Activated B cell treated with CpG ODN at 0.5 μM for 24 hours (primary cell): ENCODE measurements around the gene MR1. TPM values are rescaled to one million over a fixed set of nuclear protein-coding genes. Genes with fewer than 3 reads are reported as not detected.
"Not testable (repeated sequence)": the region's sequence is repeated elsewhere in the genome, so short reads cannot be mapped to it uniquely, and the experiment has no call there.

ENCODE experiments used
- ATAC-seq: fragments of 200-7000 bp; cut with Tn5 transposase; one replicate; pipeline ENCODE4 v1.10.0; 2021; ENCODE audit warnings: low read depth, mild to moderate bottlenecking, moderate library complexity
- CTCF ChIA-PET: fragments of 350-600 bp; sonication (Branson Sonifier 250); formaldehyde crosslinking; loops from one replicate; lab custom pipeline; 2021; ENCODE audit warnings: antibody characterized with exemption; lab: Charles Lee
- POLR2A ChIA-PET: fragments of 350-600 bp; sonication (Branson Sonifier 250); formaldehyde crosslinking; loops from one replicate; lab custom pipeline; 2021; ENCODE audit warnings: antibody characterized with exemption; lab: Charles Lee
- DNase-seq: peaks from one replicate; pipeline ENCODE4 v3.0.0; 2022
- H3K27ac Mint-ChIP-seq: one replicate; pipeline ENCODE4 v1.8.0; 2020; ENCODE audit warnings: mixed read lengths
- H3K27me3 Mint-ChIP-seq: one replicate; pipeline ENCODE4 v1.8.0; 2021; ENCODE audit warnings: mixed read lengths
- H3K36me3 Mint-ChIP-seq: one replicate; pipeline ENCODE4 v1.8.0; 2021; ENCODE audit warnings: low read depth, mixed read lengths
- H3K4me1 Mint-ChIP-seq: one replicate; pipeline ENCODE4 v1.8.0; 2021; ENCODE audit warnings: mixed read lengths
- H3K4me3 Mint-ChIP-seq: one replicate; pipeline ENCODE4 v1.8.0; 2020; ENCODE audit warnings: mild to moderate bottlenecking, mixed read lengths
- H3K9me3 Mint-ChIP-seq: one replicate; pipeline ENCODE4 v1.8.0; 2020; ENCODE audit warnings: mixed read lengths
- intact Hi-C: fragments of 100-400 bp; cut with micrococcal nuclease; formaldehyde crosslinking; loops from one replicate; pipeline ENCODE4 v1.15.1; 2024
- total RNA-seq: library from RNA; stranded (reverse); gene quantifications from 2 replicates; pipeline ENCODE4 v1.2.3, GENCODE V29; 2022
- TF ChIP-seq, protein P1 (sequence below): fragments of 200-600 bp; IDR thresholded peaks from one replicate; pipeline ENCODE4 v1.8.0; 2022; ENCODE audit warnings: antibody characterized with exemption, mild to moderate bottlenecking

Gene MR1
- total RNA-seq, 1 donor from 2014 or later = 24.8 TPM

GRCh38 chr1:181043025-181043888 is 9.5 kb downstream of the MR1 start:
- intact Hi-C loops = no loop called here
- TF ChIP-seq, protein P1, sequence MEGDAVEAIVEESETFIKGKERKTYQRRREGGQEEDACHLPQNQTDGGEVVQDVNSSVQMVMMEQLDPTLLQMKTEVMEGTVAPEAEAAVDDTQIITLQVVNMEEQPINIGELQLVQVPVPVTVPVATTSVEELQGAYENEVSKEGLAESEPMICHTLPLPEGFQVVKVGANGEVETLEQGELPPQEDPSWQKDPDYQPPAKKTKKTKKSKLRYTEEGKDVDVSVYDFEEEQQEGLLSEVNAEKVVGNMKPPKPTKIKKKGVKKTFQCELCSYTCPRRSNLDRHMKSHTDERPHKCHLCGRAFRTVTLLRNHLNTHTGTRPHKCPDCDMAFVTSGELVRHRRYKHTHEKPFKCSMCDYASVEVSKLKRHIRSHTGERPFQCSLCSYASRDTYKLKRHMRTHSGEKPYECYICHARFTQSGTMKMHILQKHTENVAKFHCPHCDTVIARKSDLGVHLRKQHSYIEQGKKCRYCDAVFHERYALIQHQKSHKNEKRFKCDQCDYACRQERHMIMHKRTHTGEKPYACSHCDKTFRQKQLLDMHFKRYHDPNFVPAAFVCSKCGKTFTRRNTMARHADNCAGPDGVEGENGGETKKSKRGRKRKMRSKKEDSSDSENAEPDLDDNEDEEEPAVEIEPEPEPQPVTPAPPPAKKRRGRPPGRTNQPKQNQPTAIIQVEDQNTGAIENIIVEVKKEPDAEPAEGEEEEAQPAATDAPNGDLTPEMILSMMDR = no peak
- CTCF ChIA-PET = interaction anchor here (0.6 to 1.6 kb wide), 5 partner anchors 41 to 125 kb away, joined by 3 to 6 read pairs (median 4); no protein-coding TSS in a partner anchor
- Mint-ChIP-seq H3K36me3 (peaks cover 53% of the 10 kb centered on the region), H3K4me1 (peaks cover 37% of the 10 kb centered on the region), H3K27me3 (no peaks in the 10 kb centered on the region), H3K4me3 (no peak overlapping the region), H3K27ac (no peak overlapping the region), H3K9me3 (no peaks in the 10 kb centered on the region)
- no peak for ATAC-seq
- POLR2A ChIA-PET = interaction anchor here (2.3 to 3.6 kb wide), 2 partner anchors 20 to 48 kb away, joined by 11 to 13 read pairs; no protein-coding TSS in a partner anchor
- DNase-seq = no peak

- no peaks in the 10 kb centered on the region for H3K9me3 Mint-ChIP-seq
- TF ChIP-seq, protein P1 = no peak
- no peak overlapping the region for H3K4me3 Mint-ChIP-seq
- no peaks in the 10 kb centered on the region for H3K27me3 Mint-ChIP-seq
- no peak for DNase-seq
- ChIA-PET POLR2A (interaction anchor here (2.3 to 3.6 kb wide), 2 partner anchors 19 to 46 kb away, joined by 11 to 13 read pairs; no protein-coding TSS in a partner anchor), CTCF (no interaction called here)
- peaks cover 36% of the 10 kb centered on the region for H3K4me1 Mint-ChIP-seq
- intact Hi-C loops = no loop called here
- peak overlapping the region; percentile 36 for H3K27ac Mint-ChIP-seq
- peaks cover 49% of the 10 kb centered on the region for H3K36me3 Mint-ChIP-seq
- ATAC-seq = peak; percentile 62
These were observed 10.7 kb downstream of the MR1 start for GRCh38 chr1:181044449-181044966.

DNA sequence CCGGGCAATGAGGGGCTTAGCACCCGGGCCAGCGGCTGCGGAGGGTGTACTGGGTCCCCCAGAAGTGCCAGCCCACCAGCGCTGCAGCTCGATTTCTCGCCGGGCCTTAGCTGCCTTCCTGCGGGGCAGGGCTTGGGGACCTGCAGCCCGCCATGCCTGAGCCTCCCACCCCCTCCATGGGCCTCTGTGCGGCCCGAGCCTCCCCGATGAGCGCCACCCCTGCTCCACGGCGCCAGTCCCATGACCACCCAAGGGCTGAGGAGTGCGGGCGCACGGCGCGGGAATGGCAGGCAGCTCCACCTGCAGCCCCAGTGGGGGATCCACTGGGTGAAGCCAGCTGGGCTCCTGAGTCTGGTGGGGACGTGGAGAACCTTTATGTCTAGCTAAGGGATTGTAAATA is 12.2 kb downstream of the MR1 start:
- not testable (repeated sequence) for ATAC-seq, H3K27ac Mint-ChIP-seq

GRCh38 chr1:181049378-181049777 is 15.6 kb downstream of the MR1 start:
- ChIA-PET POLR2A (no interaction called here), CTCF (no interaction called here)
- peaks cover 13% of the 10 kb centered on the region for H3K4me1 Mint-ChIP-seq
- H3K36me3 Mint-ChIP-seq = peaks cover 59% of the 10 kb centered on the region
- DNase-seq (no peak), ATAC-seq (no peak)
- H3K9me3 Mint-ChIP-seq = no peaks in the 10 kb centered on the region
- intact Hi-C loops = no loop called here
- TF ChIP-seq, protein P1 = no peak
- H3K4me3 Mint-ChIP-seq = no peak overlapping the region
- H3K27me3 Mint-ChIP-seq = no peaks in the 10 kb centered on the region
- H3K27ac Mint-ChIP-seq = no peak overlapping the region

More for the DNA sequence above, 12.2 kb downstream of the MR1 start:
- CTCF ChIA-PET, H3K4me3 Mint-ChIP-seq, H3K9me3 Mint-ChIP-seq, DNase-seq, intact Hi-C loops, H3K27me3 Mint-ChIP-seq: not testable (repeated sequence)
- peaks cover 51% of the 10 kb centered on the region for H3K36me3 Mint-ChIP-seq
- POLR2A ChIA-PET = interaction anchor here (0.6 to 3.6 kb wide), 2 partner anchors 33 to 45 kb away, joined by 3 to 11 read pairs; no protein-coding TSS in a partner anchor
- peaks cover 28% of the 10 kb centered on the region for H3K4me1 Mint-ChIP-seq

DNA sequence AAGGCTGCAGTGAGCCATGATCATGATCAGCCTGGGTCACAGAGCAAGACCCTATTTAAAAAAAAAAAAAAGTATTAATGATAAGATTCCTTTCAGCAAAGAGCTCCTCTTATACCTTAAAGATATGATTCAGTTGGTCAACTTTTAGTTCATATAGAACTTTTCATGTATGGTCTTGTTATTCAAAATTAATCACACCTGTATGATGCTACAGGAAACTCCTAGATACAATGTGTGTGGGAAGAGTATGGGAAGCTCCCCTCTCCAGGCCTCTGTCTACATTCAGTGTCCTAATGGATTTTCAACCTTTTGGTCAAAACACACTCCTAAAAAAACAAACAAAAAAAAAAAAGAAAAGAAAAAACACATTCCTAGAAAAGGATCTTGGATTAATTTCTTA is 17.1 kb downstream of the MR1 start:
- ATAC-seq (no peak), DNase-seq (no peak)
- peaks cover 7% of the 10 kb centered on the region for H3K4me1 Mint-ChIP-seq
- no peaks in the 10 kb centered on the region for H3K27me3 Mint-ChIP-seq
- intact Hi-C loops = no loop called here
- H3K36me3 Mint-ChIP-seq = peaks cover 61% of the 10 kb centered on the region
- CTCF ChIA-PET = no interaction called here
- POLR2A ChIA-PET = no interaction called here
- TF ChIP-seq, protein P1 = no peak
- no peaks in the 10 kb centered on the region for H3K9me3 Mint-ChIP-seq
- H3K4me3 Mint-ChIP-seq = no peak overlapping the region
- H3K27ac Mint-ChIP-seq = no peak overlapping the region
